Thyroid gland (tissue), 4 donors: Measurements from ENCODE around the gene ALDH1A2.

ENCODE experiments used
- CTCF ChIP-seq, 6 experiments: fragments of 200-600 bp in 3 of 6; fragments of 450-650 bp in 3 of 6; sonication (generic) in 3 of 6; IDR thresholded peaks; one replicate each; pipeline ENCODE4 v1.5.1; 2016 to 2019; ENCODE audit warnings: antibody characterized with exemption in 6 of 6, mild to moderate bottlenecking in 2 of 6, inconsistent platforms in 1 of 6, moderate library complexity in 1 of 6
- POLR2A ChIP-seq, 2 donors: fragments of 450-650 bp; IDR thresholded peaks; one replicate each; pipeline ENCODE4 v1.6.1; 2017; ENCODE audit warnings: antibody characterized with exemption in 2 of 2, mild to moderate bottlenecking in 2 of 2, moderate library complexity in 1 of 2

GRCh38 chr15:57950381-57950946 lies 115.0 kb downstream of the ALDH1A2 start:
- TF ChIP-seq CTCF (IDR thresholded peaks at IDR 0.05) (no peak), POLR2A (IDR thresholded peaks at IDR 0.05) (no peak)
